HG03196 (cell line): ENCODE measurements around the gene ST8SIA6.

Experiments
- ATAC-seq: cut with Tn5 transposase; IDR thresholded peaks from one replicate; pipeline ENCODE4 v1.9.1; 2021; ENCODE audit not compliant: unreplicated experiment

ST8SIA6 gene

DNA sequence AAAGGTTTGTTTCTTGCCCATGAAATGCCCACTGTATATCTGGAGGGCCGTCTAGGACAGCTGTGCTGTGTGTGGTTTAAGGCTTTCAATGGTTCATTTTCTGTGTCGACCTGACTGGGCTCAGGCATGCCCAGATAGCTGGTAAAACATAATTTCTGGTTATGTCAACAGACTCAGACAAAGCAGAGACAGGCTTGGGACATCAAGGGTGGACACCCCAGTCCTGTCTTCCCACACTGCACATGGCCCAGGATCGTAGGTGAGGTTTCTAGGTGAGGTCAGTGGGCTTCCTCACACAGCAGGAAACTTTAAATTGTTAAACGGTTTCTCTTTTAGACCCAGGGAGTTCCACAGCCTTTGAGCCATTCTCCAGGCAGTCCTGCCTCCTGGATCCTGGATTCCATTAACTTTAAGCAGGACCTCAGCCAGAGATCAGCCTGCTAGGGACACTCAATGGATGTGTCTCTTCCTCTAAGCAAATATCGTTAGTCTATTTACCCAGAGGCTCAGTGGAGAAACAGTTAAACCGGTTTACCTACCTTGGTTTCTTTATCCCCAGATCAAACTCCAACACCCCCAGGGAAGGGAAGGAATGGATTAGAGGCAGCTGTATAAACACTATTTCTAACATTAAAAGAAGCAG, 66.4 kb downstream of the ST8SIA6 start:
- no peak for ATAC-seq

DNA sequence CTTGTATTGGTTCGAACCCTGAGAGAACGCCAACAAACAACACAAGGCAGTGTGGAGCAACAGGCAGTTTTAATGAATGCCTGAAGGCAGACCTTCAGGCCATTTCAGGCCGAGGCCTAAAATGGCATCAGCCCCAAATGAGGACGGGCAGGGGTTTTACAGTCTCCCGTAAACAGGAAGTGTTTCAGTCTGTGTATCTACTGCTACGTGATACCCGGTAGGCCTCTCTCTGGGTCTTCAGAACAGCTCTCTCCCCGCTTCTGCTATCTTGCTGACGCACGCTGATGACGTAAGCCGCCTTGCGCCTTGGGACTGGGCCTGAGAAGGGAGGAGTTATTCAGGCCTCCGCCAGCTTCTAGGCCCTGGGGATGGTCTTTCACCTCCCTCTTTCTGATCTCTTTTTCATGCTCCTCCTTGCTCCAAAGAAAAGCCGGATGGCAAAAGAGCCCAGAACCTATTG, 67.7 kb downstream of the ST8SIA6 start:
- no peak for ATAC-seq

- ATAC-seq, result no peak
These were observed 68.4 kb downstream of the ST8SIA6 start for GRCh38 chr10:17386021-17386420.

DNA sequence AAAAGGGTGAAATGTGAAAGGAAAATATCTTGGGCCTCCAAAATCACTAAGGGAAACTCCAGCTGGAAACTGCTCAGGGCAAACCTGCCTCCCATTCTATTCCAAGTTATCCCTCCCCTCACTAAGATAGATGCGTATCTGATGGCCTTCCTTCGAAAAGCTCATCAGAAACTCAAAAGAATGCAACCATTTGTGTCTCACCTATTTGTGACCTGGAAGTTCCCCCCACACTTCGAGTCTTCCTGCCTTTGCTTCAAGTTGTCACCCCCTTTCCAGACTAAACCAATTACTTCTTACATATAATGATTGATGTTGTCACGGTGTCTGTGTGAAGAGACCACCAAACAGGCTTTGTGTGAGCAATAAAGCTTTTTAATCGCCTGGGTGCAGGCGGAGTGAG, 69.3 kb downstream of the ST8SIA6 start:
- no peak for ATAC-seq

GRCh38 chr10:17383801-17384555, 70.4 kb downstream of the ST8SIA6 start:
- ATAC-seq, result no peak

DNA sequence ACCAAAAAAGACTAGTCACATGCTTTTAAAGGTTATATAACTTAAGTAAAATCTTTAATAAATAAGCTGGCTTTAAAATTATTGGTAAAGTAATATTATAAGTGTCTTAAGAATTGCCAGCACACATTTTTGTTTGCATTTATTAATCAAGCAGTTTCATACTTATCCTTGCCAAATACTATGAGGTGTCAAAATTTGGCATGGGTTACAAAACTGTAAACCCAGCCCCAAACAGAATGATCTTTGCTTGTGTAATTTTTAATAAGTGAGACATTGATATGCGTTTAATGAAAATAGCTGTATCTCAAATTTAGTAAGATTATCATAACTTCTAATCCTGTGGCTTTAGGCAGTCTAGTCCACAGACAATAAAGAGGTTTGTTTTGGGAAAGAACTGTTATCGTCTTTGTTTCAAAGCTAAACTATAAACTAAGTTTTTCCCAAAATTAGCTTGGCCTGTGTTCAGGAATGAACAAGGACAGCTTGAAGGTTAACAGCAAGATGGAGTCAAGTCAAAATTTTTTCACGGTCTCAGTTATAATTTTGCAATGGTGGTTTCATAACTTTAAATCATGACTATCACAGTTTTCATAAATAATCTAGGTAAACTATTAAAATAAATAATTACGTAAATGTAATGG, 72.8 kb downstream of the ST8SIA6 start:
- no peak for ATAC-seq

GRCh38 chr10:17380888-17381287, 73.5 kb downstream of the ST8SIA6 start:
- no peak for ATAC-seq

GRCh38 chr10:17380016-17380415, 74.4 kb downstream of the ST8SIA6 start:
- no peak for ATAC-seq

GRCh38 chr10:17379151-17379690, 75.2 kb downstream of the ST8SIA6 start:
- no peak for ATAC-seq

DNA sequence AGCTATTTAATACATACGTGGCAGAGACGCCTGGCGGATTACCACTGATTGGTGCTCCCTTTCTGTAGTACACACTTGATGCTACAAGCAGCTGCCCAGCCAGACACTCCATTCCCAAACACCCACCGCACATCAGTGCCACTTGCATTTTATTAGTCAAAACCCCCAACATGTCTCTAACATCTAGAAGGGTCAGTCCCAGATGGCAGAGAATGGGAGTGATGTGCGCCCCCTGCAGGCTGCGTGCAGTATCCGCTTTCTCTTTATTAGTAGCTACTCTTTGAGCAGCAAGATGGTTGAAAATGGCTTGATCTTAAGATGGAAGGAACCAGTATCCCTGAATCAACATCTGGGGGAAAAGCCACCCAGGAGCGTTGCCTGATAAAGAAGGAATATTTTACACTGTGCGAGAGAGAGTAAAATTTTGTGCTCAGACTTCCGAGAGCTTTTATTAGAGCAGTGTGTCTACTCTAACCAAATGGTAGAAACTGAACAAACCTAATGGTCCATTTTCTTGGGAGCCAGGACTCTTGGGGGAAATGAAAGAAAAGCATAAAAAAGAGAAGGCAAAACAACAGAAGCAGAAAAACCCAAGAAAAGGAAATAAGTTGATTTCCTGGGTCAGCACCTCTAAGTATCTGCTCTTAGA, 78.3 kb downstream of the ST8SIA6 start:
- no peak for ATAC-seq

DNA sequence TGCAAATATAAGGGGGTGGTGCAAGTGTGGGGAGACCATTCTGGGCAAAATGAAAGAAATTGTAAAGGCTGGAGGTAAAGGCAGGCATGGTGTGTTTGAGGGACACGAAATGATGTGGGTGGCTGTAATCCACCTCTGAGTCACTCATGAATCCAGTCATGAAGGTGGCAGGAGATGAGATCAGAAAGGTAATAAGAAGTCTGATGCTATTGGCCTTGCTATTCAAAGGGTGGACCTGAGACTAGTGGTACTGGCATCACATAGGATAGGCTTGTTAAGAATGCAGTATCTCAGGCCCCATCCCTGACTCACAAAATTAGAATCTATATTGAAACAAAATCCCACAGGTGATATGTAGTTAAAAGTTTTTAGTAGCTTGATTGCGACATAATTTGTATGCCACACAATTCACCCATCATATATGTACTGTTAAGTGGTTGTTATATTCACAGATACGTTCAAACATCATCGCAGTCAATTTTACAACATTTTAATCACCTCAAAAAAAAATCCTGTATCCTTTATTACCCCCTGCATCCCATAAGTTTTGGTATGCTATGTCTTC, 85.6 kb downstream of the ST8SIA6 start:
- ATAC-seq, result no peak

DNA sequence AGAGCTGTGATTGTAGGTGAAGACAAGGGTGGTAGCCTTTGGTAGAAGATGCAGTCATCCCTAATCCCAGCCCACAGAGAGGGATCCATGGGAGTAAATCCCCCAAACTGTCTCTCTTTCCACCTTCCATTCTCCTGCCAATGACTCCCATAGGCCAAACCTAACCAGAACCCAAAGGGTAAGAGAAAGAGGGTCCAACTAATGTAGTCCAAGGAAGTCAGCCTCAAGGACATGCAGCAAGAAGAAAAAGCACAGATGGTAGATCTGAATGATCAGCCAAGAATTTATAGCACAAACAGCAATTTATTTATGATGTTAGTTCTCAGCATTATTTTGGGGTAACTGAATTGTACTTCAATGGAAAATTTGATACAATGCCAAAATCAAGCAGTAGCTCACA, 87.7 kb downstream of the ST8SIA6 start:
- ATAC-seq, result no peak

- no peak for ATAC-seq
These were observed 89.0 kb downstream of the ST8SIA6 start for GRCh38 chr10:17365402-17365801.

DNA sequence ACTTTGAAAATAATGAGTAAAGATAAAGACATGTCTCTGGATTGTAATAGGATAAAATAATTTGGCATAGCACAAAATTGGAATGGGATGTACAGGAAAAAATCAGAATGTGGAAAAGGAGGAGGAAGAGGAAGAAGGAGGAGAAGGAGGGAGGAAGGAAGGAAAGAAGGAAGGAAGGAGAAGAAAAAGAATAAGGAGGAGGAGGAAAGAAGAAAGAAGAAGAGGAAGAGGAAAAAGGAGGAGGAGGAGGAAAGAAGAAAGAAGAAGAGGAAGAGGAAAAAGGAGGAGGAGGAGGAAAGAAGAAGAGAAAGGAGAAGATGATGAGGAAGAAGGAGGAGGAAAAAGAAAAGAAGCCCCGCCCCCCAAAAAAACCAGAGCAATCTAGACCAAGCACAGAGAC, 95.9 kb downstream of the ST8SIA6 start:
- no peak for ATAC-seq

- no peak for ATAC-seq
These were observed 96.6 kb downstream of the ST8SIA6 start for GRCh38 chr10:17357781-17358180.

GRCh38 chr10:17356820-17357219, 97.6 kb downstream of the ST8SIA6 start:
- ATAC-seq, result no peak

- no peak for ATAC-seq
These were observed 99.6 kb downstream of the ST8SIA6 start for GRCh38 chr10:17354781-17355180.

DNA sequence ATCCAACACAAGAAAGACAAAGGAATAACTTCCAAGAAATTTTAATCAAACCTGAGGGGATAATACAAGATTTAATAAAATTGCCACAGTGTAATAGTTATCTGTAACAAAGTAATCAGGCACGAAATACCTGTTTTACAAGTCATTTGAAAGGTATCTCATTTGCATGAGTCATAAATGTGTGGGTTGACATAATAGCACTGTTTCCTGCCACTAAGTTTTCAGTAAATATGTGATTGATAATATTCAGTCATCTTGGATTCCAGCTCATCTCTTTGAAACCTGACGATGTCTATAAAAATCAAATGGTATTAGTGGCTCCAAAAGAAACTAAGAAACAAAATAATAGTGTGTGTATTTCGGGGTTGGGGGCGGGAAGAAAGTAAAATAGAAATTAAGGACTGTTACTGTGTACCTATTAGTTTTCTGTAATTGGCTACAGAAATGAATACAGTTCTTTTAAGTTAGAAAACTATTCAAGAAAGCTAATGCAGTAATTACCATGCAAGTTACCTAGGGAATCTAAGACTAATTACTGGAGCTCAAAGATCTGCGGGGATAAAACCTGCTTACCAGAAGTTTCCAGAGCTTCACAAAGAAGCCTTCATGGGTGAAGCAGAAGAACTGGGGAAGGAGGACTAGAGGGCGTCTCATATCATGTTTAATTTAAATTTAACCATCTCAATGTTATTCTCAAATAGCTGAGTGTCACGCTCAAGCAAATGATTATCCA, 100.7 kb downstream of the ST8SIA6 start:
- ATAC-seq, result no peak

DNA sequence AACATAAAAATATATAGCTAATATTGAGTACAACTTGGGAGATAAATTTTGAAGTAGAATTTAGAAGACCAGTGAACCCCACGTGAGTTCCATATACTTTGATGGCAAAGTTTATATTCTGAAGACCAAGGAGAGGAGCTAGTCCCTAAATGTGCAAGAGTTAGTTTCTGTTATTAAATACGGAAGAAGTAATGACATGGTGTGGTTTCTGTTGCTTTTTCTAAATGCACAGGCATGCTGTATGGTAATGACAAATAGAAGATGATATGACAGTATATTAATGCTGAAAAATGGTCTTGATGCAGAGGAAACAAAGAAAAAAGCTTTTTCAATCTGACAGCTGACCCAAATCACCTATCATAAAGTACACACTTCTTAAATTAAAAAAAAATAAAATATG, 101.8 kb downstream of the ST8SIA6 start:
- ATAC-seq, result no peak

GRCh38 chr10:17351506-17351905, 102.9 kb downstream of the ST8SIA6 start:
- no peak for ATAC-seq
